A549 (cell line): ENCODE measurements around the gene RGS9BP.
"Not testable (repeated sequence)": the region's sequence is repeated elsewhere in the genome, so short reads cannot be mapped to it uniquely, and the experiment has no call there.

Experiments used
- EP300 ChIP-seq, 2 experiments: fragments of >200 bp; sonication (Bioruptor Twin); formaldehyde crosslinking; IDR thresholded peaks; 2 replicates in 1 of 2; 3 replicates in 1 of 2; pipeline ENCODE4 v1.6.1; 2016 to 2017
- HOXB5 ChIP-seq: fragments of 250-450 bp; sonication (Bioruptor Pico); IDR thresholded peaks from 2 replicates; pipeline ENCODE4 v1.5.0; 2020; ENCODE audit warnings: mild to moderate bottlenecking, moderate library complexity
- ZSCAN20 ChIP-seq: fragments of 250-450 bp; sonication (Bioruptor Pico); IDR thresholded peaks from 2 replicates; pipeline ENCODE4 v1.8.0; 2022; ENCODE audit warnings: mild to moderate bottlenecking, moderate library complexity
- TF ChIP-seq, protein P1 (sequence below): fragments of 200-600 bp; sonication (generic); IDR thresholded peaks from 2 replicates; pipeline ENCODE4 v1.6.1; 2016; ENCODE audit warnings: antibody characterized with exemption, mild to moderate bottlenecking, moderate library complexity

DNA sequence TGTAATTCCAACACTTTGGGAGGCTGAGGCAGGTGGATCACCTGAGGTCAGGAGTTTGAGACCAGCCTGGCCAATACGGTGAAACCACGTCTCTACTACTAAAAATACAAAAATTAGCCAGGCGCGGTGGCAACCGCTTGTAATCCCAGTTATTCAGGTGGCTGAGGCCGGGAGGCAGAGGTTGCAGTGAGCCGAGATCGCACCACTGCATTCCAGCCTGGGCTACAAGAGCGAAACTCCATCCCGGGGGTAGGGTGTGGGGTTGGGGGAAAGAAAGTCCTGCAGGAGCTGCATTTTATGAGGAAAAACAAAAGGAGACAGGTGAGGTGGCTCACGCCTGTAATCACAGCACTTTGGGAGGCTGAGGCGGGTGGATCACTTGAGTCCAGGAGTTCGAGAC is 23.3 kb upstream of the RGS9BP start:
- not testable (repeated sequence) for TF ChIP-seq EP300 (IDR thresholded peaks at IDR 0.05); ZSCAN20 (CRISPR knock-in tag); HOXB5 (CRISPR knock-in tag)
- TF ChIP-seq, protein P1, sequence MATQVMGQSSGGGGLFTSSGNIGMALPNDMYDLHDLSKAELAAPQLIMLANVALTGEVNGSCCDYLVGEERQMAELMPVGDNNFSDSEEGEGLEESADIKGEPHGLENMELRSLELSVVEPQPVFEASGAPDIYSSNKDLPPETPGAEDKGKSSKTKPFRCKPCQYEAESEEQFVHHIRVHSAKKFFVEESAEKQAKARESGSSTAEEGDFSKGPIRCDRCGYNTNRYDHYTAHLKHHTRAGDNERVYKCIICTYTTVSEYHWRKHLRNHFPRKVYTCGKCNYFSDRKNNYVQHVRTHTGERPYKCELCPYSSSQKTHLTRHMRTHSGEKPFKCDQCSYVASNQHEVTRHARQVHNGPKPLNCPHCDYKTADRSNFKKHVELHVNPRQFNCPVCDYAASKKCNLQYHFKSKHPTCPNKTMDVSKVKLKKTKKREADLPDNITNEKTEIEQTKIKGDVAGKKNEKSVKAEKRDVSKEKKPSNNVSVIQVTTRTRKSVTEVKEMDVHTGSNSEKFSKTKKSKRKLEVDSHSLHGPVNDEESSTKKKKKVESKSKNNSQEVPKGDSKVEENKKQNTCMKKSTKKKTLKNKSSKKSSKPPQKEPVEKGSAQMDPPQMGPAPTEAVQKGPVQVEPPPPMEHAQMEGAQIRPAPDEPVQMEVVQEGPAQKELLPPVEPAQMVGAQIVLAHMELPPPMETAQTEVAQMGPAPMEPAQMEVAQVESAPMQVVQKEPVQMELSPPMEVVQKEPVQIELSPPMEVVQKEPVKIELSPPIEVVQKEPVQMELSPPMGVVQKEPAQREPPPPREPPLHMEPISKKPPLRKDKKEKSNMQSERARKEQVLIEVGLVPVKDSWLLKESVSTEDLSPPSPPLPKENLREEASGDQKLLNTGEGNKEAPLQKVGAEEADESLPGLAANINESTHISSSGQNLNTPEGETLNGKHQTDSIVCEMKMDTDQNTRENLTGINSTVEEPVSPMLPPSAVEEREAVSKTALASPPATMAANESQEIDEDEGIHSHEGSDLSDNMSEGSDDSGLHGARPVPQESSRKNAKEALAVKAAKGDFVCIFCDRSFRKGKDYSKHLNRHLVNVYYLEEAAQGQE, result not testable (repeated sequence)
